Hepatocyte (in vitro differentiated cells): ENCODE measurements around the gene GFRA3. TPM values are rescaled to one million over a fixed set of nuclear protein-coding genes. Genes with fewer than 3 reads are reported as not detected.
A peak's percentile ranks its signal among the peaks of the same experiment; 100 is the strongest.

ENCODE experiments used
- DNase-seq: peaks from one replicate; pipeline ENCODE4 v3.0.0-alpha.2; 2016; ENCODE audit warnings: low spot score
- H2AFZ ChIP-seq: fragments of 200-600 bp; sonication (generic); 2 replicates; pipeline ENCODE4 v1.6.0; 2016; ENCODE audit warnings: antibody characterized with exemption, mild to moderate bottlenecking
- H3K27ac ChIP-seq: fragments of 200-600 bp; sonication (generic); 2 replicates; pipeline ENCODE4 v1.5.1; 2016; ENCODE audit warnings: mild to moderate bottlenecking
- H3K27me3 ChIP-seq: fragments of 200-600 bp; sonication (generic); 2 replicates; pipeline ENCODE4 v1.6.1; 2016
- H3K36me3 ChIP-seq: fragments of 200-600 bp; sonication (generic); replicated peaks from 2 replicates; pipeline ENCODE4 v1.5.1; 2016; ENCODE audit warnings: low read depth; ENCODE audit not compliant: insufficient read depth
- H3K4me1 ChIP-seq: fragments of 200-600 bp; sonication (generic); 2 replicates; pipeline ENCODE4 v1.5.1; 2016; ENCODE audit warnings: mild to moderate bottlenecking, moderate library complexity; ENCODE audit not compliant: insufficient read depth
- H3K4me2 ChIP-seq: fragments of 200-600 bp; sonication (generic); 2 replicates; pipeline ENCODE4 v1.6.0; 2016
- H3K4me3 ChIP-seq: fragments of 200-600 bp; sonication (generic); 2 replicates; pipeline ENCODE4 v1.5.1; 2016; ENCODE audit warnings: mild to moderate bottlenecking
- H3K79me2 ChIP-seq: fragments of 200-600 bp; sonication (generic); 2 replicates; pipeline ENCODE4 v1.6.0; 2017; ENCODE audit warnings: mild to moderate bottlenecking
- H3K9me2 ChIP-seq: fragments of 200-600 bp; sonication (generic); replicated peaks from 2 replicates; pipeline ENCODE4 v1.6.0; 2017; ENCODE audit warnings: mild to moderate bottlenecking; ENCODE audit not compliant: insufficient read depth
- H3K9me3 ChIP-seq: fragments of 200-600 bp; sonication (generic); 2 replicates; pipeline ENCODE4 v1.5.1; 2016; ENCODE audit warnings: low read depth, mild to moderate bottlenecking
- H4K20me1 ChIP-seq: fragments of 200-600 bp; sonication (generic); 2 replicates; pipeline ENCODE4 v1.6.0; 2016; ENCODE audit warnings: mild to moderate bottlenecking; ENCODE audit not compliant: insufficient read depth, poor library complexity, severe bottlenecking
- CTCF ChIP-seq: fragments of 200-600 bp; sonication (generic); IDR thresholded peaks from 2 replicates; pipeline ENCODE4 v1.5.1; 2016; ENCODE audit warnings: antibody characterized with exemption, mild to moderate bottlenecking; ENCODE audit not compliant: poor library complexity
- EZH2 ChIP-seq: fragments of 200-600 bp; sonication (generic); IDR thresholded peaks from 2 replicates; pipeline ENCODE4 v1.6.1; 2016; ENCODE audit warnings: antibody characterized with exemption, mild to moderate bottlenecking, borderline replicate concordance
- EZH2phosphoT487 ChIP-seq: fragments of 200-600 bp; sonication (generic); IDR thresholded peaks from one replicate; pipeline ENCODE4 v1.6.1; 2018; ENCODE audit warnings: antibody characterized with exemption, mild to moderate bottlenecking, low read depth, moderate library complexity; ENCODE audit not compliant: unreplicated experiment, severe bottlenecking
- WGBS: methylation state at CpG from one replicate; pipeline ENCODE4 v1.1.6; 2016; ENCODE audit warnings: low lambda C conversion rate; ENCODE audit errors: missing lambda C conversion rate; 5-methylcytosine and 5-hydroxymethylcytosine counted together
- polyA plus RNA-seq: library from polyadenylated mRNA; unstranded; fragments of >200 nt; fragmentation: Nextera tagmentation; extraction: Ambion mirVana; gene quantifications from 2 replicates; pipeline ENCODE4 v1.2.1, GENCODE V29; 2016
- total RNA-seq: library from RNA; depleted of rRNA; stranded (reverse); fragments of >200 nt; gene quantifications from 2 replicates; pipeline ENCODE4 v1.2.3, GENCODE V29; 2014

Gene GFRA3
- total and polyA plus RNA-seq, 2 experiments from 2014 or later = 2.2 to 3.2 TPM

GRCh38 chr5:138273834-138274188 lies 610 bp downstream of the GFRA3 start:
- Histone ChIP-seq H3K4me2 (peak overlapping the region; percentile 95), H4K20me1 (no peaks in the 10 kb centered on the region), H2AFZ (peak overlapping the region; percentile 65), H3K79me2 (no peaks in the 10 kb centered on the region), H3K9me3 (no peaks in the 10 kb centered on the region), H3K4me3 (no peak overlapping the region), H3K36me3 (no peaks in the 10 kb centered on the region), H3K27me3 (no peaks in the 10 kb centered on the region), H3K27ac (no peak overlapping the region), H3K9me2 (no peaks in the 10 kb centered on the region), H3K4me1 (peaks cover 9% of the 10 kb centered on the region)
- 42% methylated on average over 6 of the region's 6 CpGs for WGBS
- TF ChIP-seq EZH2phosphoT487 (no peak), EZH2 (no peak), CTCF (no peak)
- no peak for DNase-seq

GRCh38 chr5:138272681-138273080 lies 1.7 kb downstream of the GFRA3 start:
- Histone ChIP-seq H3K9me3 (no peaks in the 10 kb centered on the region), H3K79me2 (no peaks in the 10 kb centered on the region), H3K27me3 (no peaks in the 10 kb centered on the region), H3K4me2 (no peak overlapping the region), H3K4me1 (peaks cover 9% of the 10 kb centered on the region), H3K9me2 (no peaks in the 10 kb centered on the region), H3K27ac (no peak overlapping the region), H2AFZ (no peak overlapping the region), H4K20me1 (no peaks in the 10 kb centered on the region), H3K4me3 (no peak overlapping the region), H3K36me3 (no peaks in the 10 kb centered on the region)
- 94% methylated on average over 4 of the region's 4 CpGs for WGBS
- no peak for TF ChIP-seq EZH2
- no peak for TF ChIP-seq CTCF
- no peak for TF ChIP-seq EZH2phosphoT487
- DNase-seq = no peak

- H3K9me3 ChIP-seq = no peaks in the 10 kb centered on the region
- no peaks in the 10 kb centered on the region for H3K79me2 ChIP-seq
- H3K9me2 ChIP-seq = no peaks in the 10 kb centered on the region
- no peaks in the 10 kb centered on the region for H3K36me3 ChIP-seq
- H3K4me1 ChIP-seq = peaks cover 9% of the 10 kb centered on the region
- TF ChIP-seq CTCF (no peak), EZH2 (no peak), EZH2phosphoT487 (no peak)
- no peak overlapping the region for H3K27ac ChIP-seq
- H4K20me1 ChIP-seq = no peaks in the 10 kb centered on the region
- no peak for DNase-seq
- 87% methylated on average over 5 of the region's 5 CpGs for WGBS
- no peak overlapping the region for H3K4me3 ChIP-seq
- no peak overlapping the region for H3K4me2 ChIP-seq
- H2AFZ ChIP-seq = no peak overlapping the region
- H3K27me3 ChIP-seq = no peaks in the 10 kb centered on the region
Observed at GRCh38 chr5:138271281-138271680, 3.1 kb downstream of the GFRA3 start.

GRCh38 chr5:138264183-138264582 lies 10.2 kb downstream of the GFRA3 start:
- Histone ChIP-seq H3K27ac (no peak overlapping the region), H3K27me3 (no peaks in the 10 kb centered on the region), H3K9me3 (no peaks in the 10 kb centered on the region), H3K4me1 (no peaks in the 10 kb centered on the region), H2AFZ (no peak overlapping the region), H3K9me2 (no peaks in the 10 kb centered on the region), H4K20me1 (no peaks in the 10 kb centered on the region), H3K79me2 (no peaks in the 10 kb centered on the region), H3K36me3 (no peaks in the 10 kb centered on the region), H3K4me2 (no peak overlapping the region), H3K4me3 (no peak overlapping the region)
- 96% methylated on average over 8 of the region's 8 CpGs for WGBS
- TF ChIP-seq CTCF (no peak), EZH2phosphoT487 (no peak), EZH2 (no peak)
- DNase-seq = no peak
